HG03066 (cell line): Measurements from ENCODE around the gene AKAP13.
"Not testable (repeated sequence)": the region's sequence is repeated elsewhere in the genome, so short reads cannot be mapped to it uniquely, and the experiment has no call there.

Source experiments
- ATAC-seq: cut with Tn5 transposase; IDR thresholded peaks from one replicate; pipeline ENCODE4 v1.9.1; 2021; ENCODE audit warnings: low read depth; ENCODE audit not compliant: unreplicated experiment

Gene AKAP13

GRCh38 chr15:85584872-85585271 is 204.5 kb downstream of the AKAP13 start:
- no peak for ATAC-seq

GRCh38 chr15:85586196-85586595 is 205.8 kb downstream of the AKAP13 start:
- not testable (repeated sequence) for ATAC-seq

- ATAC-seq = no peak
Measured at GRCh38 chr15:85587707-85588411, 207.5 kb downstream of the AKAP13 start.

GRCh38 chr15:85588677-85589076 is 208.3 kb downstream of the AKAP13 start:
- ATAC-seq = no peak

GRCh38 chr15:85589851-85590250 is 209.4 kb downstream of the AKAP13 start:
- no peak for ATAC-seq

- no peak for ATAC-seq
Measured at GRCh38 chr15:85591622-85592021, 211.2 kb downstream of the AKAP13 start.

GRCh38 chr15:85592148-85592547 is 211.7 kb downstream of the AKAP13 start:
- no peak for ATAC-seq

GRCh38 chr15:85593809-85594445 is 213.5 kb downstream of the AKAP13 start:
- ATAC-seq = no peak

- no peak for ATAC-seq
Measured at GRCh38 chr15:85595804-85596536, 215.6 kb downstream of the AKAP13 start.

GRCh38 chr15:85597155-85597815 is 216.9 kb downstream of the AKAP13 start:
- no peak for ATAC-seq

GRCh38 chr15:85598219-85598618 is 217.8 kb downstream of the AKAP13 start:
- ATAC-seq = no peak

GRCh38 chr15:85598718-85599398 is 218.5 kb downstream of the AKAP13 start:
- ATAC-seq = no peak

- no peak for ATAC-seq
Measured at GRCh38 chr15:85600001-85600400, 219.6 kb downstream of the AKAP13 start.

GRCh38 chr15:85603160-85603559 is 222.8 kb downstream of the AKAP13 start:
- ATAC-seq = no peak

- no peak for ATAC-seq
Measured at GRCh38 chr15:85603703-85604102, 223.3 kb downstream of the AKAP13 start.

- no peak for ATAC-seq
Measured at GRCh38 chr15:85604194-85604593, 223.8 kb downstream of the AKAP13 start.

- no peak for ATAC-seq
Measured at GRCh38 chr15:85606738-85607137, 226.3 kb downstream of the AKAP13 start.

GRCh38 chr15:85607141-85607806 is 226.9 kb downstream of the AKAP13 start:
- no peak for ATAC-seq

- no peak for ATAC-seq
Measured at GRCh38 chr15:85607842-85608241, 227.4 kb downstream of the AKAP13 start.

GRCh38 chr15:85609492-85609891 is 229.1 kb downstream of the AKAP13 start:
- ATAC-seq = no peak
